HCT116 (cell line): ENCODE data around the gene ADCY2. TPM values are rescaled to one million over a fixed set of nuclear protein-coding genes. Genes with fewer than 3 reads are reported as not detected.

ENCODE experiments used
- ATAC-seq: fragments of 200-7000 bp; cut with Tn5 transposase; 2 replicates; pipeline ENCODE4 v1.9.1; 2020; ENCODE audit warnings: mild to moderate bottlenecking, moderate library complexity
- BruUV-seq: library from RNA; stranded (reverse); fragments of 400-500 nt; replicated peaks from 2 replicates; lab custom pipeline; 2021; lab: Mats Ljungman, UMichigan
- CTCF ChIA-PET: fragments of 300-600 bp; sonication (Branson Sonifier 250); formaldehyde crosslinking; loops from one replicate; lab custom pipeline; 2021; ENCODE audit warnings: antibody characterized with exemption; lab: Charles Lee
- POLR2A ChIA-PET: fragments of 300-600, 350-600 bp; sonication (Branson Sonifier 250); formaldehyde crosslinking; loops from one replicate; lab custom pipeline; 2021; ENCODE audit warnings: antibody characterized with exemption; lab: Charles Lee
- RAD21 ChIA-PET, 2 experiments: fragments of 300-600 bp; sonication (Branson Sonifier 250); formaldehyde crosslinking; loops; one replicate each; lab custom pipeline; 2023; ENCODE audit warnings: low total read pairs in 2 of 2; ENCODE audit not compliant: uncharacterized antibody in 2 of 2, unreplicated experiment in 2 of 2, low non-redundant PET in 1 of 2; lab: Charles Lee
- DNase-seq: peaks from one replicate; pipeline ENCODE4 v3.0.0-alpha.2; 2010; ENCODE audit warnings: low read depth, low spot score
- H2AFZ ChIP-seq: fragments of 200-600 bp; shearing (Covaris generic), sonication (generic); 2 replicates; pipeline ENCODE4 v1.6.1; 2017; ENCODE audit warnings: low read depth, mixed run types, mixed read lengths, antibody characterized with exemption, low read length; ENCODE audit not compliant: poor library complexity, severe bottlenecking
- H3K27ac ChIP-seq: 2 replicates; pipeline ENCODE4 v1.5.1; 2012; ENCODE audit warnings: low read depth, low read length
- H3K27me3 ChIP-seq: fragments of 200-600 bp; sonication (generic); 2 replicates; pipeline ENCODE4 v1.6.1; 2016; ENCODE audit warnings: mixed run types, low read length, mixed read lengths; ENCODE audit not compliant: insufficient read depth
- H3K36me3 ChIP-seq, 2 experiments: fragments of 200-500 bp in 1 of 2; fragments of 200-600 bp in 1 of 2; sonication (Bioruptor generic) in 1 of 2; sonication (generic) in 1 of 2; 2 replicates each; pipeline versions ENCODE4 v1.5.1 to v1.6.1; 2014 to 2016; ENCODE audit warnings: low read length in 2 of 2, inconsistent platforms in 1 of 2, mixed read lengths in 1 of 2, mixed run types in 1 of 2; ENCODE audit not compliant: insufficient read depth in 2 of 2, control insufficient read depth in 1 of 2
- H3K4me1 ChIP-seq, 2 experiments: fragments of 200-600 bp in 1 of 2; sonication (generic) in 1 of 2; 2 replicates each; pipeline versions ENCODE4 v1.5.1 to v1.6.1; 2012 to 2017; ENCODE audit warnings: low read length in 2 of 2, inconsistent platforms in 1 of 2, mild to moderate bottlenecking in 1 of 2, mixed read lengths in 1 of 2, mixed run types in 1 of 2, moderate library complexity in 1 of 2; ENCODE audit not compliant: insufficient read depth in 2 of 2, control insufficient read depth in 1 of 2
- H3K4me2 ChIP-seq: fragments of 200-600 bp; sonication (generic); 2 replicates; pipeline ENCODE4 v1.6.1; 2017; ENCODE audit warnings: mixed run types, low read length, mixed read lengths
- H3K4me3 ChIP-seq, 2 experiments: fragments of 200-600 bp in 1 of 2; sonication (generic) in 1 of 2; replicated peaks in 1 of 2; 2 replicates each; pipeline ENCODE4 v1.5.1; 2011 to 2016; ENCODE audit warnings: low read length in 2 of 2, control low read depth in 1 of 2, low read depth in 1 of 2, mild to moderate bottlenecking in 1 of 2, mixed read lengths in 1 of 2, mixed run types in 1 of 2
- H3K79me2 ChIP-seq: fragments of 200-600 bp; sonication (generic); 2 replicates; pipeline ENCODE4 v1.6.1; 2017; ENCODE audit warnings: mild to moderate bottlenecking, mixed run types, low read length, moderate library complexity, mixed read lengths; ENCODE audit not compliant: insufficient read depth
- H3K9ac ChIP-seq: fragments of 200-600 bp; sonication (generic); 2 replicates; pipeline ENCODE4 v1.6.1; 2016; ENCODE audit warnings: low read length, mixed read lengths
- H3K9me2 ChIP-seq: fragments of 200-600 bp; sonication (generic), shearing (Covaris generic); 2 replicates; pipeline ENCODE4 v1.6.1; 2017; ENCODE audit warnings: mixed run types, mild to moderate bottlenecking, moderate library complexity; ENCODE audit not compliant: insufficient read depth
- H3K9me3 ChIP-seq, 2 experiments: fragments of 200-500 bp in 1 of 2; fragments of 200-600 bp in 1 of 2; sonication (Bioruptor generic) in 1 of 2; sonication (generic) in 1 of 2; 2 replicates each; pipeline ENCODE4 v1.6.1; 2014 to 2017; ENCODE audit warnings: low read length in 2 of 2, mixed read lengths in 2 of 2, inconsistent platforms in 1 of 2, low read depth in 1 of 2, mild to moderate bottlenecking in 1 of 2, mixed run types in 1 of 2, moderate library complexity in 1 of 2; ENCODE audit not compliant: control insufficient read depth in 1 of 2, insufficient read depth in 1 of 2
- H4K20me1 ChIP-seq: fragments of 200-600 bp; sonication (generic), shearing (Covaris generic); 2 replicates; pipeline ENCODE4 v1.6.1; 2017; ENCODE audit warnings: mixed run types, mild to moderate bottlenecking, moderate library complexity; ENCODE audit not compliant: insufficient read depth
- CBX3 ChIP-seq: IDR thresholded peaks from 2 replicates; pipeline ENCODE4 v1.6.1; 2012; ENCODE audit warnings: low read depth
- CEBPB ChIP-seq: IDR thresholded peaks from 2 replicates; pipeline ENCODE4 v1.6.1; 2012; ENCODE audit warnings: low read depth
- EGR1 ChIP-seq: IDR thresholded peaks from 2 replicates; pipeline ENCODE4 v1.6.1; 2012; ENCODE audit warnings: low read depth
- ELF1 ChIP-seq: IDR thresholded peaks from 2 replicates; pipeline ENCODE4 v1.6.1; 2012; ENCODE audit warnings: low read depth, borderline replicate concordance
- EZH2 ChIP-seq: fragments of 200-600 bp; sonication (generic); IDR thresholded peaks from 2 replicates; pipeline ENCODE4 v1.6.1; 2017; ENCODE audit warnings: antibody characterized with exemption, mixed run types
- EZH2phosphoT487 ChIP-seq: fragments of 200-600 bp; IDR thresholded peaks from 2 replicates; pipeline ENCODE4 v1.6.1; 2018; ENCODE audit warnings: antibody characterized with exemption, borderline replicate concordance
- FOSL1 ChIP-seq: IDR thresholded peaks from 2 replicates; pipeline ENCODE4 v1.6.1; 2012; ENCODE audit warnings: low read depth
- JUND ChIP-seq: IDR thresholded peaks from 2 replicates; pipeline ENCODE4 v1.6.1; 2012
- POLR2AphosphoS5 ChIP-seq: IDR thresholded peaks from 2 replicates; pipeline ENCODE4 v1.6.1; 2011; ENCODE audit warnings: mild to moderate bottlenecking, low read depth, low read length, moderate library complexity
- RAD21 ChIP-seq: IDR thresholded peaks from 2 replicates; pipeline ENCODE4 v1.6.1; 2012; ENCODE audit warnings: low read depth, mild to moderate bottlenecking
- SIN3A ChIP-seq: IDR thresholded peaks from 2 replicates; pipeline ENCODE4 v1.6.1; 2012; ENCODE audit warnings: low read depth
- SP1 ChIP-seq: IDR thresholded peaks from 2 replicates; pipeline ENCODE4 v1.6.1; 2012; ENCODE audit warnings: low read depth
- SRF ChIP-seq: IDR thresholded peaks from 2 replicates; pipeline ENCODE4 v1.6.1; 2012; ENCODE audit warnings: low read depth
- TCF7L2 ChIP-seq: IDR thresholded peaks from 2 replicates; pipeline ENCODE4 v1.7.0; 2011; ENCODE audit warnings: borderline replicate concordance, inconsistent platforms; ENCODE audit not compliant: insufficient read depth, insufficient read length; ENCODE audit errors: extremely low read depth
- YY1 ChIP-seq: IDR thresholded peaks from 2 replicates; pipeline ENCODE4 v1.6.1; 2011; ENCODE audit warnings: low read length, low read depth, moderate library complexity, mild to moderate bottlenecking; ENCODE audit not compliant: insufficient replicate concordance; ENCODE audit errors: extremely low read depth
- ZBTB33 ChIP-seq: IDR thresholded peaks from 2 replicates; pipeline ENCODE4 v1.6.1; 2011; ENCODE audit warnings: mild to moderate bottlenecking, low read length, moderate library complexity; ENCODE audit not compliant: insufficient replicate concordance; ENCODE audit errors: extremely low read depth
- ZFX ChIP-seq: fragments of 450-650 bp; IDR thresholded peaks from 2 replicates; pipeline ENCODE4 v1.6.1; 2017
- intact Hi-C: fragments of 100-400 bp; cut with micrococcal nuclease; formaldehyde crosslinking; loops from 2 replicates; pipeline ENCODE4 v1.10.0; 2022
- total RNA-seq: library from RNA; stranded (reverse); gene quantifications from one replicate; pipeline ENCODE4 v1.2.1, GENCODE V29; 2021; ENCODE audit not compliant: unreplicated experiment
- TF ChIP-seq, protein P1 (sequence below): IDR thresholded peaks from 2 replicates; pipeline ENCODE4 v1.6.1; 2012; ENCODE audit warnings: low read depth
- TF ChIP-seq, protein P2 (sequence below): IDR thresholded peaks from 2 replicates; pipeline ENCODE4 v1.6.1; 2012

Gene ADCY2
- total RNA-seq, 1 experiment from 2014 or later: 0.15 TPM

DNA sequence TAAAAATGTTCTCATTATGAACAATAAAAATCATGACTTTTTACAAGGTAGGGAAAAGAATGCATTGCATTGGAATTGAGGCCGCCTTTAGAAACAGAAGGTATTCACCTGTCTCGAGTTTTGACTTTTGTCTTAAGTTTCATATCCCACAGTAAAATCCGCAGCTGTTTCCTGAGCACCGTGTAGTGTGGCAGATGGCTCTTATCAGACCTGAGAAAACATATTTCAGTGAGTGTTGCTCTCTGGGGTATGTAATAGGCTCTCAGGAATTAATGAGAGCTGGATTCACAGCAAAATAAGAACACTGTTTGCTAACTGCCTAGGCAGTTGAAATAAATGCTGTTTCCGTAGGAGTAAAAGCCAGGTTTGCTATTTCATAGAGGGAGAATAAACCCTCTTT lies 233.6 kb downstream of the ADCY2 start (continued):
- TF ChIP-seq POLR2AphosphoS5: no peak
- no peak for TF ChIP-seq SRF
- TF ChIP-seq EZH2phosphoT487: no peak
- no peak for TF ChIP-seq CBX3
- TF ChIP-seq, protein P1, sequence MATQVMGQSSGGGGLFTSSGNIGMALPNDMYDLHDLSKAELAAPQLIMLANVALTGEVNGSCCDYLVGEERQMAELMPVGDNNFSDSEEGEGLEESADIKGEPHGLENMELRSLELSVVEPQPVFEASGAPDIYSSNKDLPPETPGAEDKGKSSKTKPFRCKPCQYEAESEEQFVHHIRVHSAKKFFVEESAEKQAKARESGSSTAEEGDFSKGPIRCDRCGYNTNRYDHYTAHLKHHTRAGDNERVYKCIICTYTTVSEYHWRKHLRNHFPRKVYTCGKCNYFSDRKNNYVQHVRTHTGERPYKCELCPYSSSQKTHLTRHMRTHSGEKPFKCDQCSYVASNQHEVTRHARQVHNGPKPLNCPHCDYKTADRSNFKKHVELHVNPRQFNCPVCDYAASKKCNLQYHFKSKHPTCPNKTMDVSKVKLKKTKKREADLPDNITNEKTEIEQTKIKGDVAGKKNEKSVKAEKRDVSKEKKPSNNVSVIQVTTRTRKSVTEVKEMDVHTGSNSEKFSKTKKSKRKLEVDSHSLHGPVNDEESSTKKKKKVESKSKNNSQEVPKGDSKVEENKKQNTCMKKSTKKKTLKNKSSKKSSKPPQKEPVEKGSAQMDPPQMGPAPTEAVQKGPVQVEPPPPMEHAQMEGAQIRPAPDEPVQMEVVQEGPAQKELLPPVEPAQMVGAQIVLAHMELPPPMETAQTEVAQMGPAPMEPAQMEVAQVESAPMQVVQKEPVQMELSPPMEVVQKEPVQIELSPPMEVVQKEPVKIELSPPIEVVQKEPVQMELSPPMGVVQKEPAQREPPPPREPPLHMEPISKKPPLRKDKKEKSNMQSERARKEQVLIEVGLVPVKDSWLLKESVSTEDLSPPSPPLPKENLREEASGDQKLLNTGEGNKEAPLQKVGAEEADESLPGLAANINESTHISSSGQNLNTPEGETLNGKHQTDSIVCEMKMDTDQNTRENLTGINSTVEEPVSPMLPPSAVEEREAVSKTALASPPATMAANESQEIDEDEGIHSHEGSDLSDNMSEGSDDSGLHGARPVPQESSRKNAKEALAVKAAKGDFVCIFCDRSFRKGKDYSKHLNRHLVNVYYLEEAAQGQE: no peak

GRCh38 chr5:7634837-7635236 lies 238.9 kb downstream of the ADCY2 start:
- CTCF ChIA-PET: no interaction called here
- ATAC-seq: no peak
- H3K36me3 ChIP-seq: no peaks in the 10 kb centered on the region

More at GRCh38 chr5:7634837-7635236, 238.9 kb downstream of the ADCY2 start:
- no peak overlapping the region for H3K27ac ChIP-seq
- ChIA-PET POLR2A (no interaction called here), RAD21 (no interaction called here)
- H3K4me1 ChIP-seq: no peaks in the 10 kb centered on the region
- TF ChIP-seq ELF1: no peak
- no peak for TF ChIP-seq RAD21
- no peak for TF ChIP-seq SP1
- no peak for TF ChIP-seq POLR2AphosphoS5
- TF ChIP-seq, protein P2, sequence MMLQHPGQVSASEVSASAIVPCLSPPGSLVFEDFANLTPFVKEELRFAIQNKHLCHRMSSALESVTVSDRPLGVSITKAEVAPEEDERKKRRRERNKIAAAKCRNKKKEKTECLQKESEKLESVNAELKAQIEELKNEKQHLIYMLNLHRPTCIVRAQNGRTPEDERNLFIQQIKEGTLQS: no peak
- TF ChIP-seq ZBTB33: no peak
- TF ChIP-seq EZH2phosphoT487: no peak
- no peak for TF ChIP-seq TCF7L2
- TF ChIP-seq ZFX: no peak
- no peak for TF ChIP-seq SIN3A
- no peak for TF ChIP-seq JUND
- TF ChIP-seq CBX3: no peak
- no peak for TF ChIP-seq EZH2
- TF ChIP-seq CEBPB: no peak
- TF ChIP-seq YY1: no peak
- TF ChIP-seq EGR1: no peak
- TF ChIP-seq FOSL1: no peak
- H4K20me1 ChIP-seq: no peaks in the 10 kb centered on the region
- H3K4me3 ChIP-seq: no peak overlapping the region
- no peak for DNase-seq
- H2AFZ ChIP-seq: no peak overlapping the region
- intact Hi-C loops: no loop called here
- no peaks in the 10 kb centered on the region for H3K27me3 ChIP-seq
- no TSS peak for BruUV-seq
- H3K9me3 ChIP-seq: peaks cover 3% of the 10 kb centered on the region in 2 experiments; a peak in 2 of 4 replicates
- H3K4me2 ChIP-seq: no peak overlapping the region
- H3K9me2 ChIP-seq: no peaks in the 10 kb centered on the region
- no peaks in the 10 kb centered on the region for H3K79me2 ChIP-seq
- no peak overlapping the region for H3K9ac ChIP-seq
